Putamen (tissue), 1 donor: ENCODE measurements around the gene DDRGK1.
"Not testable (repeated sequence)": the region's sequence is repeated elsewhere in the genome, so short reads cannot be mapped to it uniquely, and the experiment has no call there.

ENCODE experiments used
- DNase-seq: peaks from one replicate; pipeline ENCODE4 v3.0.0-alpha.2; 2016; ENCODE audit warnings: low spot score

The DDRGK1 gene

DNA sequence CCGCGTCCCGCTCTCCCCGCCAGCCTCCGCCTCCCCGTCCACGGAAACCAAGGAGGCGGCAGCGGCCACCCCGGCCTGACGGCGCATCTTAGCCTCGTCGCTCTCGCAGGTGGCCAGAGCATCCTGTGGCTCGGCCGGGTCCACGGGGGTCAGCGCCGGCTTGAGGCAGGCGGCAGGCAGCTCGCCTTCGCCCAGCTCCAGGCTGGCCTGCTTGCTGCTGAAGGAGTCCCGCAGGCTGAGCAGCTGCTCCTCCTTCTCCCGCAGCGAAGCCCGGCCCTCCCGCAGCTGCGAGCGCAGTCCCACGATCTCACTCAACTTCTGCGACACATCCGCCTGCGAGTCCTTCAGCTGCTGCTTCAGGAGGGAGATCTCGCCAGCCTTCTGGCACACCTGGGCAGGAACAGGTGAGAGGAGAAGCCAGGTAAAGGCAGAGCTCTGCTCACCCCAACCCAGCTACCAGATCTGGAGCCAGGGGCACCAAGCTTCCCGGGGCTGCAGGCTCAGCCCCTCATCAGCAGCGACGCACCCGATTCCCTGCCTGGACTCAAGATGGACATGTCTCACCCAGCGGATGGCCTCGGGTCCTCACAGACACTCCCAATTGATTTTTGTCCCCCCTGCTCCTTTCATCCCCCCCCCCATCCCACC lies 39.6 kb downstream of the DDRGK1 start:
- no peak for DNase-seq

GRCh38 chr20:3164043-3164762 lies 40.3 kb downstream of the DDRGK1 start:
- DNase-seq, result no peak

GRCh38 chr20:3163099-3164042 lies 41.1 kb downstream of the DDRGK1 start:
- no peak for DNase-seq

- DNase-seq, result no peak
Measured at GRCh38 chr20:3162080-3162611, 42.3 kb downstream of the DDRGK1 start.

- no peak for DNase-seq
Measured at GRCh38 chr20:3161316-3162079, 43.0 kb downstream of the DDRGK1 start.

DNA sequence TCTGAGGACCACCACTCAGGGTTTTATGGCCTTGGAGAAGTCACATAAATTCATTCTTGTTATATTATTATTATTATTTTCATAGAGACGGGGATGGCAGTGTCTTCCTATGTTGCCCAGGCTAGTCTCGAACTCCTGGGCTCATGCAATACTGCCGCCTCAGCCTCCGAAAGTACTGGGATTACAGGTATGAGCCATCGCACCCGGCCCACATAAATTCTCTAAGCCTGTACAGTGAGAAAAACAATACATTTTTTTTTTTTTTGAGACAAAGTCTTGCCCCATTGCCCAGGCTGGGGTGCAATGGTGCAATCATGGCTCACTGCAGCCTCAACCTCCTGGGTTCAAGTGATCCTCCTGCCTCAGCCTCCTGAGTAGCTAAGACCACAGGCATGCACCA lies 44.1 kb downstream of the DDRGK1 start:
- DNase-seq, result no peak

- no peak for DNase-seq
Measured at GRCh38 chr20:3158968-3159431, 45.5 kb downstream of the DDRGK1 start.

DNA sequence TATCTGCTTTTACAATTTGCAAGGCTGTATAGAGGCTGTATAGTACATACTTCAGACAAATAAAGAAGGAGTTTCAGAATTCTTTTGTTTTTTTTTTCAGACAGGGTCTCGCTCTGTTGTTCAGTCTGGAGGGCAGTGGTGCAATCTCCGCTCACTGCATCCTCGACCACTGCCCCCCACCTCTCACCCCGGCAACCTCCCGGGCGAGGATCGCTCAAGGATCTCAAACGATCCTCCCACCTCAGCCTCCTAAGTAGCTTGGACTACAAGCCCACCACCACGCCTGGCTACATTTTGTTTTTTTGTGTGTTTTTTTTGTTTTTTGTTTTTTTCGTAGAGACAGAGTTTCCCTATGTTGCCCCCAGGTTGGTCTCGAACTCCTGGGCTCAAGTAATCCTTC lies 46.7 kb downstream of the DDRGK1 start:
- DNase-seq, result no peak

DNA sequence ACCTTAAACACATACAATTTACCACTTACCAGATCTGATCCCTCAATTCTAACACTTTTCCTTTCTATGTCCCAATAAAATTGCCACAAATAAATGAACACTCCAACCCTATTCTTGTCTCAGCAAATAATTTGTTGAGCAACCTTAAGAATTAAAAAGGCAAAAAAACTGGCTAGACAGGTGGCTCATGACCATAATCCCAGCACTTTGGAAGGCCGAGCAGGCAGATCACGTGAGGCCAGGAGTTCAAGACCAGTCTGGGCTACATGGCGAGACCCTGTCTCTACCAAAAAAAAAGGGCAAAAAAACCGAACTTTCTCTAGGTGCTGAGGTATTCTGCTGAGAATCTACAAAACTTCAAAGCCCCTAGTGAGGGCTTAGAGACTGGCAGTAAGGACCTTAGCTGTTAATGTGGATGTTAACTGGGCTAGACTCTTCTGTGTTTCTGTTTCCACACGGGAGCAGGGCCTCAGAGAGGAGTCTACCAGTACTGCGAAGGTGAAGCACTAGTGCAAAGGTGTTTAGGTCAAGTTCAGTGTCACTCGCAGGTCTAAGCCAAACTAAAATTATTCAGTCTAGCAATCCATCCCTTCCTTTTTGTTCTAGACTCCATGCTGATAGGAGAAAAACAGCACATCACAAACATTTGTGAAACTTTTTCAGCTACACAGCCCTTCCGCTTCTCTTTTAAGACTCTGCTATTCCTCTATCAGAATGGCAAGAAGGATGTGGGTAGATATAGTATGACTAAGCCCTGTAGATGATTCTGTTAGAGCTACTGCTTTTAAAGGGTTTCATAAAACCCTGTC lies 47.5 kb downstream of the DDRGK1 start:
- no peak for DNase-seq

GRCh38 chr20:3152057-3152644 lies 52.3 kb downstream of the DDRGK1 start:
- not testable (repeated sequence) for DNase-seq

GRCh38 chr20:3150908-3151307 lies 53.6 kb downstream of the DDRGK1 start:
- DNase-seq, result no peak

- no peak for DNase-seq
Measured at GRCh38 chr20:3146732-3147341, 57.6 kb downstream of the DDRGK1 start.

GRCh38 chr20:3141757-3142156 lies 62.7 kb downstream of the DDRGK1 start:
- no peak for DNase-seq
